Mucosa of rectum (tissue), 2 donors: Measurements from ENCODE around the gene MAIP1.

Experiments
- H3K27ac ChIP-seq, 2 donors: one replicate each; pipeline ENCODE4 v1.7.0; 2013; ENCODE audit warnings: inconsistent platforms in 2 of 2, low read depth in 2 of 2, low read length in 2 of 2
- H3K27me3 ChIP-seq, 2 donors: one replicate each; pipeline ENCODE4 v1.7.0; 2013; ENCODE audit warnings: low read length in 2 of 2; ENCODE audit not compliant: control insufficient read depth in 2 of 2, insufficient read depth in 2 of 2
- H3K36me3 ChIP-seq, 2 donors: one replicate each; pipeline ENCODE4 v1.7.0; 2013; ENCODE audit warnings: low read length in 2 of 2; ENCODE audit not compliant: control insufficient read depth in 2 of 2, insufficient read depth in 2 of 2
- H3K4me1 ChIP-seq, 2 donors: one replicate each; pipeline ENCODE4 v1.7.0; 2013; ENCODE audit warnings: low read length in 2 of 2, mild to moderate bottlenecking in 1 of 2; ENCODE audit not compliant: control insufficient read depth in 2 of 2, insufficient read depth in 2 of 2
- H3K4me3 ChIP-seq, 2 donors: one replicate each; pipeline ENCODE4 v1.7.0; 2013; ENCODE audit warnings: low read length in 2 of 2
- H3K9ac ChIP-seq, 2 donors: one replicate each; pipeline ENCODE4 v1.7.0; 2013; ENCODE audit warnings: low read length in 2 of 2, low read depth in 1 of 2, mild to moderate bottlenecking in 1 of 2
- H3K9me3 ChIP-seq, 2 donors: one replicate each; pipeline ENCODE4 v1.7.0; 2013; ENCODE audit warnings: low read length in 2 of 2; ENCODE audit not compliant: control insufficient read depth in 2 of 2
- donor health status: healthy.
- donor health status: Normal muscosa, but diverticular disease.

MAIP1 gene

DNA sequence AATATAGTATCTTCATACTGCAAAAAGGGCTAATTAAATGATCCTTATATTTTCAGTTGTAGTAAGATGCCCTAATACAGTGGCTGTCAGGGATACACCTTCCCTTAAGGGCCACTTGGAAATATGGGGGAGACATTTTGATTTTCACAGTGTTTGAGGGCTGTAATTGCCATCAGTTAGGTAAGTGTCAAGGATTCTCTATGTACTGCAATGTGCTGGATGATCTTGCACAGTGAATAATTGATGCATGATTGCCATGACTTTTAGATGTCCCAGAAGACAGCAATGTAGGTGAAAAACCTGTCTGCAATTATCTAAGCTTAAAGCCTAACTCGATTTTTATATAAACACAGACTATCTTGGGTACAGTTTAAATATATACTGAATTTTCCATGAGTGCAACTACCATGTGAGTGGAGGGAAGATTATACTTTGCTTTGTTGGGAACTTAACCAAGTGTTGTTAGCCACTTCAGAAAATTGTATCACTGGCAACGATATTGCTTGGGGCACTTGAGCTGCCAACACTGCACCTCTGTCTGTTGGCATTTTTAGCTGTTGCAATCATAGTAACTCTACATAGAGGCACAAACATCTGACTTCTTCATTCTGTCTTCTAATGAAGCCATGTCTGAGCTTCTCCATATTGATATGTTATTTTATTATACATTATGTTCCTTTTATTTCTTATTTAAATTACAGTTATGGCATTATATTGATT, 45.2 kb downstream of the MAIP1 start:
- Histone ChIP-seq H3K9ac (no peak overlapping the region), H3K4me3 (no peak overlapping the region), H3K9me3 (no peaks in the 10 kb centered on the region), H3K27ac (no peak overlapping the region), H3K4me1 (no peaks in the 10 kb centered on the region), H3K27me3 (no peaks in the 10 kb centered on the region), H3K36me3 (no peaks in the 10 kb centered on the region)

DNA sequence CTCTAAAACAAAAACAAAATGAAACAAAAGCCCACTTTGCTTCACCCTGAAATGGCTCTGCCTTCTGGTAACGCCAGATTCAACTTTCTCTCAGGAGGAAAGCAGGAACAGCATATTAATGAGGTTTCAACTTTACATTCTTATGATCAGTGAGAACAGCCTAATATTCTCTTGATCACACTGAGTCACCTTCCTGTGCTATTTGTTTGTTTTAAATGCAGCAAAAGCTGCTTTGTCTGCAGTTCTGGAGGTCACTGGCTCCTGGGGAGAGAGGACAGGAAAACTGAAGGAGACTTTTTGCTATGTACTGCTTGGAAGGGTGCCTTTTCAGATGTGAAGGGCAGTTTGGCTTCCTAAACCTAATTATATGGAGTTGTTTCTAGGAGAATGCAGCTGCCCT, 48.1 kb downstream of the MAIP1 start:
- no peak overlapping the region for H3K27ac ChIP-seq
- no peaks in the 10 kb centered on the region for H3K36me3 ChIP-seq
- H3K27me3 ChIP-seq = no peaks in the 10 kb centered on the region
- H3K9me3 ChIP-seq = no peaks in the 10 kb centered on the region
- H3K9ac ChIP-seq = no peak overlapping the region
- H3K4me1 ChIP-seq = no peaks in the 10 kb centered on the region
- H3K4me3 ChIP-seq = no peak overlapping the region

DNA sequence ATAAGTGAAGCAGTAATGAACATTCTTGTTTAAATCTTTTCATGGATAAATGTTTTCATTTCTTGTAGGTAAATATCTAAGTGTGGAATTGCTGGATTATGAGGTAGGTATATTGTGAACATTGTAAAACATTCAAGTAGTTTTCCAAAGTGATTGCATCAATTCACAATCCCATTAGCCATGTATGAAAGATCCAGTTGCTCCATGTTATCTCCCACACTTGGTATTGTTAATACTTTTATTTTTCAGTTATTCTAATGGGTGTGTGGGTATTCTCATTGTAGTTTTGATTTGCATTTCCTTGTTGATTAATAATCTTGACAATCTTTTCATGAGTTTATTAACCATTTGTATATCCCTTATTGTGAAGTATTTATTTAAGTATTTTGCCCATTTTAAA, 50.3 kb downstream of the MAIP1 start:
- Histone ChIP-seq H3K9me3 (no peaks in the 10 kb centered on the region), H3K27ac (no peak overlapping the region), H3K27me3 (no peaks in the 10 kb centered on the region), H3K9ac (no peak overlapping the region), H3K4me3 (no peak overlapping the region), H3K36me3 (no peaks in the 10 kb centered on the region), H3K4me1 (no peaks in the 10 kb centered on the region)

DNA sequence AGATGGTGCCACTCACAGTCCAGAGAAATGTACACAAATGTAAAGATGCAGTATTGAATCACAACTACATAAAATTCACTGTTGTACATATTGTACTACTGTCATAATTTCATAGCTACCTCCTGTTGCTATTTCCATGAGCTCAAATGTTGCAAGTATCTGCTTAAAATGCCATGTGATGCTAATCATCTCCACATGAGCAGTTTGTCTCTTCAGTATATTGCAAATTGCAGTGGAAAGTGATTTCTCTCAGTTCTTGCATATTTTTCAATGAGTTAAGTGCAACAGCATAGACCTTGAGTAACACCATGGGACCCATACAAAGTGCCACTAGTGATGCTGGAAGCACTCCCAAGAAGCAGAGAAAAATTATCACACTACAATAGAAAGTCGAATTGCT, 51.9 kb downstream of the MAIP1 start:
- Histone ChIP-seq H3K4me1 (no peaks in the 10 kb centered on the region), H3K27me3 (no peaks in the 10 kb centered on the region), H3K9me3 (no peaks in the 10 kb centered on the region), H3K36me3 (no peaks in the 10 kb centered on the region), H3K27ac (no peak overlapping the region), H3K4me3 (no peak overlapping the region), H3K9ac (no peak overlapping the region)

DNA sequence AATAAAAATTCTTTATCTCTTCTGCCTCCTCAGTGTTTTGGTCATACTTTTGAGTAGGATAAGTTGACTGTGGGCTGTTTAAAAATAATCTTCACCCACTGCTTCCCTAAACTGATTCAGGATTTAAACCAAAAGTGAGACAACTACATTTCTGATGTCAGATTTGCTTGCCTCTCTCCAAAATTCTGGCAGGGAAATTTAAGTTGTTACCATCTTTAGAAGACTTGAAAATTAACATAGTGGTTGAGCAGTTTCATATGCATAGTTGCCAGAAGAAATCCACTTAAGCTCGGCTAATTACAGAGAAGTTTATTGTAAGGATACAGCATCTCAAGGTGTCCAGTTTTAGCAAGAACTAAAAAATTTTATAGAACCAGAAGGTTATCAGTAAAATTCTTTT, 57.0 kb downstream of the MAIP1 start:
- Histone ChIP-seq H3K9ac (no peak overlapping the region), H3K27me3 (no peaks in the 10 kb centered on the region), H3K4me1 (no peaks in the 10 kb centered on the region), H3K9me3 (no peaks in the 10 kb centered on the region), H3K27ac (no peak overlapping the region), H3K4me3 (no peak overlapping the region), H3K36me3 (no peaks in the 10 kb centered on the region)
